NCI-H82 treated with DMSO at 0.1 percent for 48 hours (cell line): ENCODE measurements around the gene SEC16A.
A peak's percentile ranks its signal among the peaks of the same experiment; 100 is the strongest.

ENCODE experiments used
- DNase-seq: peaks from one replicate; lab custom pipeline; 2025; ENCODE audit not compliant: unreplicated experiment; lab: John Stamatoyannopoulos, UW

SEC16A gene

GRCh38 chr9:136486823-136487620 is 4.2 kb upstream of the SEC16A start:
- no peak for DNase-seq

GRCh38 chr9:136486131-136486530 is 3.3 kb upstream of the SEC16A start:
- no peak for DNase-seq

- DNase-seq: peak; percentile 62
These were observed 2.5 kb upstream of the SEC16A start for GRCh38 chr9:136485049-136486045.

DNA sequence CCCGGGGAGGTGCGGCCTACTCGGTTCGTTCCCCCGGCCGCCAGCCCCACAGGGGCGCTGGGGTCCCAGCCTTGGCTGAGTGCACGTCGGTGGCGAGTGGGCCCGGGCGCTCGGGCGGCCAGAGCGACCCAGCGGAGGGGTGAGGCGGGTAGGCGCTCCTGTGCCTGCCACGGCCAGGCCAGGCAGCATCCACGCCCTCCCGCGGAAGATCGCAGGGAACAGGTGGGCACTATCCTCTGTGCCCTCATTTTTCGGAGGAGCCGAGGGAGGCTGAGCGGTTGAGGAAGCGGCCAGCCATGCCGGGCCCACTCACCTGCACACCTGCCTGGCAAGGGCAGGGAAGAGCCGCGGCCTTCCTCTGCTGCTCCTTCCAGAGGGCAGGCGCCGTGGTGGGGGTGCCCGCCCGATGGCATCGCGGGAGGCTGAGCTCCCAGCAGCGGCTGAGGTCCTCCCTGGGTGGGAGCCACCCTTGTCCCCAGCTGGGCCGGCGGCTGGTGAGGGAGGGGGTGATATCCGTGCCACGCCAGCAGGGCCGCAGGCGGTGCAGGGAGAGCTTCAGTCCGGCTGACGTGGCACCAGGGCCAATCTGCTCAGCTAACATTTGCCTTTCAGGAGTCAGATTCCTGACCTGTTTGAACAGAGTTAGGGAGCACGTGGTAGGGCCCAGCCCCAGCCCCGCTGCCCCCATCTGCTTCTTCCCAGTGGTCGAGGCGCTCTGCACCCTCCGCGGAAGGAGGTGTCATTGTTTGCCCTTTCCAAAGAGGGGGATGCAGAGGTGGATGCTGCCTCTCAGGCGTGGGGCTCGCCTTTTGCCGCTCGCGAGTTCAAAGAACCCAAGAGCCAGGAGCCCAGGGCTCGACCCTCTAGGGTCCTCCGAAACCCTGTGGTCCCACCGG is 1.6 kb upstream of the SEC16A start:
- DNase-seq: no peak

GRCh38 chr9:136483589-136484152 is 831 bp upstream of the SEC16A start:
- peak; percentile 69 for DNase-seq

GRCh38 chr9:136482046-136482792 is 621 bp downstream of the SEC16A start:
- DNase-seq: no peak

GRCh38 chr9:136481558-136481957 is 1.3 kb downstream of the SEC16A start:
- no peak for DNase-seq

DNA sequence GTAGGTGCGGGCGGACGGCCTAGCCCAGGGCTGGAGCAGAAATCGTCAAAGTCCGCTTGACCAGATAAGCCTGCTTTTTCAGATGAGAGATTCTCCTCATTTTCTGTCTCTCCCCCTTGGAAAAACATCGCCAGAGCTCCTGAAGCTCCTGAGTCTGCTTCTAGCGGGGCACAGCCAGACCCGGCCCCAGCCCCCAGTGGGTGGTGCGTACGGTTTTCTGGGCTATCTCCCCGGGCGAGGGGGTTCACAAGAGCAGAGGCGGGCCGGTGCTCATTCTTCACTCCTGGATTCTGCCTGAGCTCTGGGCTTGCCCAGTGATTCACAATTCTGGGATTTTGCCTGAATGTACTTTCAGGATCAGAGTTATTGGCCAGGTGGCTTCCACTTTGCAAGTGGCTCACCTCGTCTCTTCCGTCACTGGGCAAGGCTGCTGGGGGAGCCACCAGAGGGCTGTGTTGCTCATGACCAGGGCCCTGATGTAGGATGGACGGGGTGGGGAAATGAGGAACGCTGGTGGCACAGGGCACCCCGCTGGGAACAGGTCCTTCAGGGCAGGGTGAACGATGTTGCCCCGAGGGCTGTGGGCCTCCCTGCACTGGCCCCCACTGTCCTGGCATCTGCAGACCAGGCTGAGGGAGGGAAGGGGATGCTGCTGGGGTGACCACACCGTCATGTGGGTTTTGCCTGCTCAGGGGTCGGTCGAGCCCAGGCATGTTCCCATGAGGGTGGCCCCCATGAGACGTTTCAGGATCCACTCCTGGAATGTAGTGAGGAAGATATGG is 6.3 kb downstream of the SEC16A start:
- no peak for DNase-seq

GRCh38 chr9:136474974-136475865 is 7.6 kb downstream of the SEC16A start:
- DNase-seq: no peak

- no peak for DNase-seq
These were observed 8.7 kb downstream of the SEC16A start for GRCh38 chr9:136474021-136474640.

DNA sequence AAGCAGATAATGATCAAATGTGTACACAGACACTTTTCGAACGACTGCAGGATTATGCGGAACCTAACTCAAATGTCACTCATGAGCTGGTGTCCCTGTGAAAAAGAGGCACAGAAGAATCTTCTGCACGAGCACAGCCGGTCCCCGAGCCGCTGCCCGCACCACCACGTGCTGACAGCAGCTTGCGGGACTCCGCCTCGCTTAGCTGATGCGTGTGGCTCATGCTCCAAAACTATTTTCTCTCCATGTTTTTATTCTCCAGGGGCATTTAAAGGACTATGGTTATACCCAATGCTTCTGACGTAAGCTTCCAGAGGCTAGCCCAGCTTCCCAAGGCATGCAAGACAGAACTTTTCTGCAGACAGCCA is 9.5 kb downstream of the SEC16A start:
- no peak for DNase-seq

GRCh38 chr9:136472640-136473353 is 10.0 kb downstream of the SEC16A start:
- no peak for DNase-seq

- no peak for DNase-seq
These were observed 10.9 kb downstream of the SEC16A start for GRCh38 chr9:136471802-136472487.

DNA sequence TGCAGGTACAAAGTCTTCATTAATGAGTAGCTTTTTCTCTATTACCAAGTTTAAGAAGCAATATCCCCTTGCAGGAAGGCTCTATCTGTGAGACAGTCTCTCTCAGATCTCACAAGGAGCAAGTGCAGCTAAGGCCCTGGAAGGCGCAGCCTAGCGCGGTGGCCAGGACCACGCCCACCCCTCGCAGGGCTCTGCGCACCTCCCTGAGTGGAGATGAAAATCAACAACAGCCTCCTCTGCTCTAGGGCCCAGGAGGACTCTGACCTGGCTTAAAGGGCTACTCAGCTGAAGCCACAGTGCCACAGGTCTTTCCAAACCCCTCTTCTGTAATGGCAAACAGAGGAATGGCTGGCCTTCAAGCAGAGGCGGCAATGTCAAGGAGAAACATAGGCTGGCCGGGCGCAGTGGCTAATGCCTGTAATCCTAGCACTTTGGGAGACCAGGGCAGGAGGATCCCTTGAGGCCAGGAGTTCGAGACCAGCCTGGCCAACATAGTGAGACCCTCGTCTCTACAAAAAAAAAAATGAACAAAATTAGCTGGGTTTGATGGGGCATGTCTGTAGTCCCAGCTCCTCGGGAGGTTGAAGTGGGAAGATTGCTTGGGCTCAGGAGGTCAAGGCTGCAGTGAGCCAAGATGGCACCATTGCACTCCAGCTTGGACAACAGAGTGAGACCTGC is 11.9 kb downstream of the SEC16A start:
- no peak for DNase-seq

DNA sequence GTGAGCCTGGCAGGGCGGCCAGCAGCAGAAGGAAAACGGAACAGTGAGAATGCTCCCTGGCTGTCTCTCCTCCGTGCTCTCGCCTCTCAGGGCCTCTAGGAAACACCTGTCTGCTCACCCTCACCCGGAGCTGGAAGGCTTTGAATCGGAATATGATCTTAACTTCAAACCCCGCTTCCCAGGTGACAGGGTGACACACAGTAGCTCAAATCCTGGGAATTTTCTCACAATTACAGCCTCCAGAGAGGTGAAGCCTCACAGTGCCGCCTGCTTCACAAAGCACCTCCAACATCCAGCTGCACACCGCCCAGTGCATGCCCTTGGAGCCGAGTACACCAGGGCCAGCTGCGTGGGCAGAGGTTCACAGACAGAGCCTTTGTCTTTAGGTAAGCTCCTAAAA is 12.5 kb downstream of the SEC16A start:
- DNase-seq: no peak

GRCh38 chr9:136467766-136468165 is 15.1 kb downstream of the SEC16A start:
- no peak for DNase-seq
